Iris pigment epithelial cell (primary cell): Measurements from ENCODE around the gene OR52K2.
"Not testable (repeated sequence)": the region's sequence is repeated elsewhere in the genome, so short reads cannot be mapped to it uniquely, and the experiment has no call there.

Source experiments
- DNase-seq: peaks from one replicate; pipeline ENCODE4 v3.0.0-alpha.2; 2011; ENCODE audit warnings: low read depth

Gene OR52K2

DNA sequence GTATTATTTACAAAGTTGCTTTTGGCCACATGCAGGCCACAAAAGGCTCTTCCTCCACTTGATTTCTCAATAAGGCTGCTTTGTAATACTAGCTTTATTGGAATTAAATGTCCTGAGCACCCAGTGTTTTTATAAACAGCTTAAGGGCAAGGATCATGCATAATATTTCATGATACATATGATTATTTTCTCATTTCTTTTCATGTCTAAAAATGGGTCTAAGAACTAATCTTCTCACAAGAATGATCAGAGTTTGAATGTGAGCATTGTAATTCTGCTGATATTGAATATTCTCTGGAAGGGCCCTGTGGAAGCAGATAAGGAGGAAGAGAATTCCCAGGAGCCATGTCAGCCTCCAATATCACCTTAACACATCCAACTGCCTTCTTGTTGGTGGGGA lies at the start of gene OR52K2:
Gene OR52K2 (plus strand): TSS at position 301 of the 400 bp plus-strand sequence. CDS start 45 bp downstream, at position 346.
- no peak for DNase-seq

- not testable (repeated sequence) for DNase-seq
These were observed 42.9 kb upstream of the OR52K2 start for GRCh38 chr11:4406206-4406605.

DNA sequence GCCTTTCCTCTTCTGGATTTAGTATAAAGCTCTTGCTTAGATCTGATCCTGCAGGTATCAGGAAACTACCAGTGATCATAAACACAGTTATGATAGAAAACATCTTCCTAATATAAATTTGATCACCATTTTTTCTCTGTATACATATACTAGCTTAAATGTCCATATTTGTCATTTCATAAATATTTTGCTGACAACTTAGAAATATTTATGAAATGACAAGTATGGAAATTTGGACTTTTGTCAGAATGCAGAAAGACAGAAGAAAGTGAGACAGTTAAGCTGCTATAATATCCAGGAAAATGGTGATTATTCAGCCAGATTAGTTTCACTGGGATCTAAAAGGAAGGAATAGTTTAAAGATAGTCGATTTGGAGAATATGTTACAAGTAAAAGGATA lies 32.8 kb upstream of the OR52K2 start:
- no peak for DNase-seq

DNA sequence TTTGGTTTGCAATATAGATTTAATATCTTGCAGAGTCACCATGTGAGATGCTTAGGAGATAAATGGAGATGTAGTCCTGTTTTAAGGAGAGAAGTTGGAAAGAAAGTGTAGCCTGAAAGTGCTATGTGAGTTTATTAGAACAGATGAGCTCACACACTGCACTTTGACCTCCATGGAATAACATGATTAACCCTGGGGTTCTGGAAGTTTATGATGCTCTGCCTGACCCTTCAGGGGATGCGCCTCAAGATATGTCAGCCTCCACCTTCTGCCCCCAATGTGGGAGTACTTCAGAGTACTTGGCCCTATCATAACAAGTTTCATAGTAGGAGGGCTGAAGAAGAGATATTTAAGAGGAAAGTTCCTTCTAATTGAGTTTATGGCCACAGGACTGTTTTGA lies 32.3 kb upstream of the OR52K2 start:
- no peak for DNase-seq

GRCh38 chr11:4418403-4418802 lies 30.7 kb upstream of the OR52K2 start:
- DNase-seq: no peak

GRCh38 chr11:4430051-4430450 lies 19.0 kb upstream of the OR52K2 start:
- no peak for DNase-seq

- no peak for DNase-seq
These were observed 15.2 kb upstream of the OR52K2 start for GRCh38 chr11:4433856-4434255.

DNA sequence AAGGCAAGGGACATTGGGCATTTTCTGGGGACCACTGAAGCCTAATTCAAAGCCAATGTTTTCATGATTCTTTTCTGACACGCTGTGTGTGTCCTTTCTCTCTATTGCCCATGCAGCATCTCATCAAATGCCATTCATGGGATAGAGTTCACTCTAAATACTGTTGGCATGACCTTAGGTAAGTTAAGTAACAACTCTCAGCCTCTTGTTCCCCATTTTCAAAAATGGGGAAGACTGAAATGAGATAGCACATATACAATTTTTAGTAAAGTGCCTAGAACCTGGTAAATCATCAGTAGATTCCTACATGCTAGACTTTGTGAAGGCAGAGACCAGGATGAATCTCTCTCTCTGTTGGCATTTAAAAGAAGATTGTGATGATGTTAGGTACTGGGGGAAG lies 12.7 kb upstream of the OR52K2 start:
- no peak for DNase-seq

DNA sequence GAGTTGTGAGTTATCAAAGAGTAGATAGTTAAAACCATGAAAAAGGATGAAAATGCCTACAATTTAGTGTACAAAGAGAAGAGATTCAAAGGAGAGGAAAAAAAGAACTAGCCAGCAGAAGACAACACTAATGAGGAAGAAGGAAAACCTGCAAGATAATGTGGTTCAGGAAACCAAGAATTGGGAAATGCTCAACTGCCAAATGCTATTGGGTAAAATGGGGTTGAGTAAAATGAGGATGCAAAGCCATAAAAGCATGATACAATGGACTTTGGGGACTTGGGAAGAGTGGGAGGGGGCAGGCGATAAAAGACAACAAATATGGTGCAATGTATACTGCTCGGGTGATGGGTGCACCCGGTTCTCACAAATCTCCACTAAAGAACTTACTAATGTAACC lies 7.6 kb upstream of the OR52K2 start:
- DNase-seq: no peak

DNA sequence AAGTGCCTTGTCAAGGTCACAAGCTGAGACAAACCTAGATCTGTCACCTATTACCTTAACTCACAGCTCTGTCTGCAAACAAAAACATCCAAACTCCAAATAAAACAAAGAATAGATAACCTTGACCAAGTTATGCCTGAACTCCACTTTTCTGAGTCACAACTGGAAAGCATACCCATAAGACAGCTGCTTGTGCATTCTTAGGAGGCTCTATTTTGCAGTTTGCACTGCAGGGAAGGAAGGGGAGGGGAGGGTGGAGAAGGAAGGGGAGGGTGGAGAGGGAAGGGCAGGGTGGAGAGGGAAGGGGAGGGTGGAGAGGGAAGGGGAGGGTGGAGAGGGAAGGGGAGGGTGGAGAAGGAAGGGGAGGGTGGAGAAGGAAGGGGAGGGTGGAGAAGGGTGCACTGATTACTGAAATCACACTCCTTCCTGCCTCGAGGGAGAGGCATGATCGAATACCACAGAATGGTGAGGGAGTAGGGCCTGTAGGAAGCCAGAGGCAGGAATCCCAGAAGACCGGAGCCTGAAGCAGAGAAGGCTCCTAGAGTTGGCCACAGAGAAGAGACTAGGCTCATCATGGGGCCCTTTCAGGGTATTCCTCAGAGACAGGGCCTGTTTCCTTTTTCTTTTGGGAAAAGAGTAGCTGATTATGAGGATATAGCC lies 5.7 kb upstream of the OR52K2 start:
- no peak for DNase-seq

- DNase-seq: no peak
These were observed 4.0 kb downstream of the OR52K2 start for GRCh38 chr11:4453118-4453517.

DNA sequence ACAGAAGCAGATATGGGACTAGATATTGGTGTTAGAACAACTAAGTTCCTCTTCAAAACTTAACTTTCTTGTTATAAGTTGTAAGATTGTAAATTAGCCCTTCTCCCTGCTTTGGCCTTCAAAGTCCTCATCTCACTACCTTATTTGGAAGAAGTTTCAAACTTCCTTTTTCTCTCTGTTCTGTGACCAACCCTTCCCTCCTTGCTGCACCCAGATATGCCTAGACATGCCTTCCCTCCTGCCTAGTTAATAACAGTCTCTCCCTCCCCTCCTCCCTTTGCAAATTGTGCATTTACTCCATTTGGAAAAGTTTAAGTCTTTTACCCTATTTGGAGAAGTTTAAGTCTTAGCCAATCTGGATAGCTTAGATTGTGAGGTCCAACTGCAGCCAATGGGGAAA lies 4.9 kb downstream of the OR52K2 start:
- DNase-seq: no peak

- no peak for DNase-seq
These were observed 6.3 kb downstream of the OR52K2 start for GRCh38 chr11:4455419-4455818.

DNA sequence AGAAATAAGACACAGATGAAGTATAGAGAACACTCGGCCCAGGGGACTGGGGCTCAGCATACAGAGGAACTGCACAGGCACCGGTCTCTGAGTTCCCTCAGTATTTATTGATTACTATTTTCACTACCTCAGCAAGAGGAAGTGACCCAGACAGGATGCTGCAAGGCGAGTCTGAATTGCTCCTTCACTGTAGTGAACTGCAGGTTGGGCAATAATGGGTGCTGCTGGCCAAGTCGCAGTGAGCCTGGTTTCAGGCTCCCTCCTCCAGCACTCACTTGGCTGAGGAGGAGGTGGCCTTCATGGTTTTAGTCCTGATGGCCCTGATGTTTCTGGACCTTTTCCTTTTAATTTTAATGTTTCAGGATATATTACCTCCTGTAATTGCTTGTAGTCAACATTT lies 10.4 kb downstream of the OR52K2 start:
- peak; percentile 24 for DNase-seq

DNA sequence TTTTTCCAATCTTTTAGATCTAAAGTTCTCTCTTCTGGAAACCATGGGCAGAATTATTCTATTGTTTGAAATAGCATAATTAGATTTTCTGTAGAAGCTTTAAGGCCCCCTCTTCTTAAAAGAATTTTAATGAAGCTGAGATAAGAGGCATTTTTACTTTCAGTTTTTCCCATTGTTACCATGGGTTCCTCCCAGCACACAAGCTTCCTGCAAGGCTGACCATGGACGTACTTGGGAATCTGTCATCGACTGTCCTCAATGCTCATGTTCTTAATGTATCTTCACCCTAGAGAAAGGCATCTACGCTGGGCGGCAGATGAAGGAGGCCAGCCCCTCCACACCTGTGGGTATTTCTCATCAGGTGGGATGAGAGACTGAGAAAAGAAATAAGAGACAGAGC lies 11.1 kb downstream of the OR52K2 start:
- DNase-seq: no peak

DNA sequence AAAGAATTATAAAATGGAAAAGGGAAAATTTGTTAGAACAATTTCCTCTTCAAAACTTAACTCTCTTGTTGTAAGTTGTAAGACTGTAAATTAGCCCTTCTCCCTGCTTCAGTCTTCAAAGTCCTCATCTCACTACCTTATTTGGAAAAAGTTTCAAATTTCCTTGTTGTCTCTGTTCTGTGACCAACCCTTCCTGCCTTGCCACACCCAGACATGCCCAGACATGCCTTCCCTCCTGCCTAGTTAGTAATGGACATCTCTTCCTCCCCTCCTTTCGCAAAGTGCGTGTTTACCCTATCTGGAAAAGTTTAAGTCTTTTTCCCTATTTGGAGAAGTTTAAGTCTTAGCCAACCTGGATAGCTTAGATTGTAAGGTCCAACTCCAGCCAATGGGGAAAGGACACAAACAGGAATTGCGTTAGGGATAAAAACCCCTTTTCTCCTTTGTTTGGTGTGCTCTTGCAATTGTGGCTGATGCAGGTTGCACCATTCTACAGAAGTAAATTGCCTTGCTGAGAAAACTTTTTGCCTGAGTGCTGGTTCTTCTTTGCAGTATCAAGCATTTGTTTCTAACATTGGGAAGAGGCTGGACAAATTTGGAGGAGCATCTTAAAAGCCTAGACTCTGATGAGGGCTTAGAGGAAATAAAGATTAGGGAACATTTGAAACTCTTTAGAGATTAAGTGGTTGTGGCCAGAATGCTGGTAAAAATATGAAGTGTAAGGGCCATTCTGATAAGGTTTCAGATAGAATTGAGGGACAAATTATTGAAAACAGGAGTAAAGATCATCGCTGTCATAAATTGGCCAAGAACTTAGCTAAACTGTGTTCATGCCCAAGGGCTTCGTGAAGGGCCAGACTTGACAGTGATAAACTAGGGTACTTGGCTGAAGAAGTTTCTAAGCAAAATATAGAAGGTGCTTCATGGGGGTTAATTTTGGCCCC lies 15.4 kb downstream of the OR52K2 start:
- peak; percentile 12 for DNase-seq

GRCh38 chr11:4465407-4465806 lies 16.3 kb downstream of the OR52K2 start:
- no peak for DNase-seq

- no peak for DNase-seq
These were observed 17.2 kb downstream of the OR52K2 start for GRCh38 chr11:4466131-4466870.

DNA sequence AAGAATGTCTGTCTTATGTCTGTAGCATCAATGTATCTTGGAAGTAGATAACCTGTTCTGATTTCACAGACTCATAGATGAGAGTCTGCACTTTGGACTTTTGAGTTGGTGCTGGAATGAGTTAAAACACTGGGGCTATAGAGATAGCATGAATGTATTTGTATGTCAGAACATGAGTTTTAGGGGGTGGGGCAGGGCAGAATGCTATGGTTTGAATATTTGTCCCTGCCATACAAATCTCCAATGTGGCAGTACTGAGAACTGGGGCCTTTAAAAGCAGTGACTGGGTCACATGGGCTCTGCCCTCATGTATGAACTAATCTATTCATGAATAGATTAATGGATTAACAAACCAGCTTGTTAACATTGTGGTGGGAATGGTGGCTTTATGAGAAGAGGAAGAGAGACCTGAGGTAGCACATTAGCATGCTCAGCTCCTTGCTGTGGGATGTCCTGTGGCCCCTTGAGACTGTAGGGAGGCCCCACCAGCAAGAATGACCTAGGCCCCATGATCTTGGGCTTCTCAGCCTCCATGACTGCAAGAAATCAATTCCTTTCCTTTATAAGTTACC lies 17.9 kb downstream of the OR52K2 start:
- no peak for DNase-seq

DNA sequence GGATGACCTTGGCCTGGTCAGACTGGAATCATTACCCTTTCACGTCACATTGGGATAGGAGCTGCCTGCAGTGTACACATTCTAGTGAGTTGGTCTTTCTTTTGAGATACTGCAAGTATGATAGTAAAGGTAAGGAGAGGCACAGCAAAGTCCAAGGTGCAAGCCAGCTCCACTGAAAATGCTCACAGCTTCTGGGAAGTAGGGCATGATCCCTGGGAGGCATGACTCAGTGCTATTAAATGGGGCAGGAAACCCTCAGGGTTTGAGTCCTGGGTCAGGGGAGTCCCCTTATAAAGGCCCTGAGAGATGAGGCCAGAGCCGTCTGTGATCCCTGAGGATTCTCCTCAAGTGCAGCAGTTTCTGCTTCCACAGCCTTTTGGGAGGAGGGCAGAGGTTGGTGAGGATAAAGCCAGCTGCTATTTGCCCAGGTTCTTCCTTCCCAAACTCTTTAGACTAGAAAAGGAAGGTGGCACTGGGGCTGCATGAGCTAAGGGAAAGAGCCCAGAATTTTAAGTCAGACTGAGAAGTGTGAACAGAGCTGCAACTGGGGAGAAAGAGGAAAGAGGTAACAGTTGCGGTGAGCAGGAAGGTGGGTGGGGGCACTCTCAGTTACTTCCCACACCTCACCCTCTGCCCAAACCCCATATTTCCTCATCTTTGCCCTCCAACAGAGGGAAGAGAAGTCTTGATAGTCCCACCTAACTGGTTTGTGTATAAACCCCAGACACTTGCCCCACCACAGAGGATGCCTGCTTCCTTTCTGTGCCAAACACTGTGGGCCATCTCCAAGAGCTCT lies 18.9 kb downstream of the OR52K2 start:
- no peak for DNase-seq

GRCh38 chr11:4479644-4480043 lies 30.5 kb downstream of the OR52K2 start:
- no peak for DNase-seq
